Pulmonary artery endothelial cell (primary cell): Measurements from ENCODE around the gene FTO. TPM values are rescaled to one million over a fixed set of nuclear protein-coding genes. Genes with fewer than 3 reads are reported as not detected.
A peak's percentile ranks its signal among the peaks of the same experiment; 100 is the strongest.
"Not testable (repeated sequence)": the region's sequence is repeated elsewhere in the genome, so short reads cannot be mapped to it uniquely, and the experiment has no call there.

Experiments used
- DNase-seq: peaks from one replicate; pipeline ENCODE4 v3.0.0-alpha.2; 2011; ENCODE audit warnings: low read depth, low spot score
- total RNA-seq: library from RNA; depleted of rRNA; stranded (reverse); fragments of >200 nt; gene quantifications from 2 replicates; pipeline ENCODE4 v1.2.3, GENCODE V29; 2014

Gene FTO
- total RNA-seq, 1 donor from 2014 or later = 57.4 TPM

GRCh38 chr16:53821957-53822625 is 118.1 kb downstream of the FTO start:
- DNase-seq = no peak

DNA sequence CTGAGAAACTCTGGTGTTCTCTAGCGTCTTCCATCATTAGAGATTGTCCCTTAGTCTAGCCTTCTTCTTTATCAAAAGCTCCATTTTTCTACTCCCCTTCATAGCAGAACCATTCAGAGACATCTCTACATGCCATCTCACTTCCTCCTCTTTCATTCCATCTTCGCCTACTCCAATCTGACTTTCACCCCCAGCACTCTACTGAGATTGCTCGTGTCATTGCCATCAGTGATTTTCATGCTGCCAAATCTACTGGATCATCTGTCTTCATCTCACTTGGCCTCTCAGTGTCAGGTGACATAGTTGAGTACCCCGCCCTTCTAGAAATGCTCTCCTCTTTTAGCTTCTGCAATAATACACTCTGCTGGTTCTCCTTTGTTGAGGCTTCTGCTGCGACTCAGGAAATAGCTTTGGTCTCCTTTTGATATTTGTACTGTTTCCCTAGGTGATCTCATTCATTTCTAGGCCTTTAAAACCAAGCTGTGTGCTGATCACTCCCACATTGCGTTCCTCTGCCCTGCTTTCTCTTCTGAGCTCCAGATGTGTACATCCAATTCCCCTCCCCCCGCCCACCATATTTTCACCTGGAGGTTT is 119.1 kb downstream of the FTO start:
- peak; percentile 40 for DNase-seq

DNA sequence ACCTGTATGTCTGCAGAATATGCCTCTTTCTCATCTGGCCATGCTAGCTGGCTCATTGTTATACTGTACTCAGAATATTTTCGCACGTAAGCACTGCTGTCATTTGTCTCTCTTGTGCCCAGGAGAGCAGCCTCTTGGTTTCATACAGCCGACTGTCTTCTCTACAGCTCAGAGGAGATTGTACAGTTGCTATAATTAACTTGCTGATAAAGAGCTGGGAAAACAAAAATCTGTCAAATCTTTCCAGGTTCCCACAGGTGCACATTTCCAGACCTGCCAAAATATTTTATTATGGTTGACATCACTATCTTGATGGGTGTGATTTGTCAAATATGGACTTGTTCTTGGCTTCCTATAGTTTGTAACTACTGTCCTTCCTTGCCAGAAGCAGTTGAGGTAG is 122.7 kb downstream of the FTO start:
- DNase-seq = no peak

DNA sequence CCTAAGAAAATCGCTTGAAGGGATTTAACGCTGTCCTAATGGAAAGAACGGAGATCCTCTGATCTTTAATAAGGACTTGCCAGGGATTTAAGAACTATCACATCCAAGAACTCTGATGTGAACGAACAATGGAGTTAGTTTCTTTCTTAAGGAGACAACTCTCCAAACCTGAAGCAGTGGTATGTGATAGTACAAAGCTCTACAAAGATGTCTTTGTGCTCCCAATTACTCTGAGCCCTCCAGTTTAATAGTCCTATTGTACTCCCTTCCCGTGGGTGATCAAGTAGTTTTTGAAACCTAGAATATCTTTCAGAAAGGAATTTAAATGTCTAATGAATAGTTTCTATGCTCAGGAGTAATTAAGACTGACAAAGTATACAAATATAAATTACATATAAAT is 123.8 kb downstream of the FTO start:
- DNase-seq = no peak

DNA sequence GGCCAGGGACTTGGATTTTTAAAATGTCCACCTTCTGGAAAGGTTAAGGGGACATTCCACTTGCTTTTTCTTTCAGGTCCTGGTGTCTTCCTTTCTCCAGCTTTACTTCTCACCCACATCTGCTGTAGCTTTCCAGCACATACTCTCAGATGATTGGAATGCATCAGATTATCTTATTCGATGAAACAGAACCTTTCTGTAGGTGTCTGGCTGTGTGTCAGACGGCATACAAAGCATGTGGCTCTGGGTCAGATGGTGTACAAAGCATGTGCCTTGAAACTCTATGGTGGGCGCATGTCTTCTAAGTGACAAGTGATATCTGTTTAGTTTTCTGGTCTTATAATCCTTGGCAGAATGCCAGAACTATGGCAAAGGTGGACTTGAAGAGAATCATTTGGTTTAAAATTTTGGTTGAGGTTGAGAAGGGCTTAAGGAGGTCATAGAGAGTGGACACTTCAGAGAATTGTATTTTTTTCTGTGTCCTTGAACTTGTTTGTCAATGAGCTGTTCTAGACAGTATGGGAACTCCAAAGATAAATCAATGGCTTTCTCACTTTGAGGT is 125.3 kb downstream of the FTO start:
- DNase-seq = no peak

DNA sequence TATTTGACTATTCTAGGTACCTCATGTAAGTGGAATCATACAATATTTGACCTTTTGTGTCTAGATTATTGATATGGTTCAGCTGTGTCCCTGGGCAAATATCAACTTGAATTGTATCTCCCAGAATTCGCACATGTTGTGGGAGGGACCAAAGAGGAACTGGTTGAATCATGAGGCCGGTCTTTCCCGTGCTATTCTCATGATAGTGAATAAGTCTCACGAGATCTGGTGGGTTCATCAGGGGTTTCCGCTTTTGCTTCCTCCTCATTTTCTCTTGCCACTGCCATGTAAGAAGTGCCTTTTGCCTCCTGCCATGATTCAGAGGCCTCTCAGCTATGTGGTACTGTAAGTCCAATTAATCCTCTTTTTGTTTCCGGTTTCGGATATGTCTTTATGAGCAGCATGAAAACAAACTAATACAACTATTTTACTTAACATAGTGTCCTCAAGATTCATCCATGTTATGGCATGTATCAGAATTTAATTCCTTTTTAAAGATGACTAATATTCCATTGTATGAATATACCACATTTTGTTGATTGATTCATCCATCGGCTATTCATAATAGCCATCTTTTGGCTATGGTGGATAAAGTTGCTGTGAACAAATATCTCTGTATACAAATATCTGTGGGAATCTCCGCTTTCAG is 129.1 kb downstream of the FTO start:
- DNase-seq = no peak

DNA sequence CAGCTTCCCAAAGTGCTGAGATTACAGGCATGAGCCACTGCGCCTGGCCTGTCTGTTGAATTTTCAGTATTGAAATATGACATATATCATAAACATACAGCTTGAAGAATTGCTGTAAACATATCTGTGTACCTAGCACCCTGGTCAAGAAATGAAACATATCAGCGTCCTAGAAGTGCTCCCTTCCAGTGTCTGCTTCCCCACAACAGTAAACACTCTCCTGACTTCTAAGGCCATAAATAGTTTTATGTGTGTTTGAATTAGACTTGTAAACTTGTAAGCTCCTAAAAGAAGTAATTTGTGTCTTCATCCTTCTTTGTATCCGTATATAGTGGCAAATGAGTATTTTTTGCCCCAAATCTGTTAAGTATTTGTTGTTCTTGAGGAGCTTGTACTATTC is 132.2 kb downstream of the FTO start:
- DNase-seq = no peak

GRCh38 chr16:53836680-53837079 is 132.7 kb downstream of the FTO start:
- DNase-seq = no peak

- DNase-seq = no peak
These were observed 133.5 kb downstream of the FTO start for GRCh38 chr16:53837426-53837825.

DNA sequence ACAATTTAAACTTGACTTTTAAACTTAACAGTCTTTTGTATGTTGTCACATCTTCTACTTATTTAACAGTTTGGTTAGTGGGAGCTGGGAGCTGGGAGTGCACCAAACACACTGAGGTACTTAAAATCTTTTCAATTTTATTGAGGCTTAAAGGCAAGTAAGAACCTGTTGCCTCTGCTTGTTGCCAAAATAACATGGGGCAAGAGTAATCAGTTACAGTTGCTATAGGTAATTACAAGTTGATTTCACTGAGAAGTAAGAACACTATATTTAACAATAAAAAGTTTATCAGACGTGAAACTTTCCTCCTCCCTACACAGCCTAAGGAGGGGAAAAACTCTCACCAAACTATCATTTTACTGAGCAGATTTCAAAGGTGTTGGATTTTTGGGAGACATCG is 135.2 kb downstream of the FTO start:
- no peak for DNase-seq

GRCh38 chr16:53840456-53840855 is 136.5 kb downstream of the FTO start:
- DNase-seq = no peak

DNA sequence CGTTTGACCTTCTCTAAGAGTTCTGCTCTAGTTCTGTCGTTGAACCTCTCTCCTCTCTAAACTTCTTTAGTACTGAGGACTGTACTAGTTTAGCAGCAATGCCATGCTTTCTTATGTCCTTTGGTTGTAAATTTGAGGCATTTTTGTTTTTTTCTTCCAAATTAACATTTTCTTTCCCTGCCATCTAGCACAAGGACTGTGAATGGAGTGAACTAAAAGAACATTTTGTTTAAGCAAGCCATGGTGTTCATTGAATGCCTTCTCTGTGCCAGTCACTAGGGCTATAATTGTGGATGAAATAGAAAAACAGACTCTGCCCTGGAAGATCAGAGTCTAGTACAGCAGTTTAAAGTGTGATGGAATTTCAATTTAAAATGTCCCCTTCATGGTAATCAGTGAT is 137.9 kb downstream of the FTO start:
- no peak for DNase-seq

- DNase-seq = no peak
These were observed 139.1 kb downstream of the FTO start for GRCh38 chr16:53843084-53843483.

DNA sequence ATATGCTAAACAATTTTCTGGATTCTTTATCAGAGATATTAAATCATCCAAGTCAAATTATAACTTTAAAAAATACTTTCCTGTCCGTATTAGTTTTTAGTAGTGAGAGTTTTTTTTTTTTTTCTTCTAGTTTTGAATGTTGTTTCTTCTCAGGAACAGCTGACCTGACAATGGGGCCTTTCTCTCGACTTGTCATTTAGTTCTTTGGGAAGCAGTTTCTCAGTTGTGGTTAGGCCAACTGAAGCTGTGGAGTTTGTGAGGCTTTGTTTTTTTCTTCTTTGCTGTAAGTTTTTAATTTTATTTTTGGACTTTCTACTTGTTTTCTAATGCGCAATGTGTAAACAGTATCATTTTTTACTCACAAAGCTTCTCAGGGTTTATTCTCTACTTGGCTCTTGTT is 140.8 kb downstream of the FTO start:
- no peak for DNase-seq

GRCh38 chr16:53846549-53846948 is 142.6 kb downstream of the FTO start:
- not testable (repeated sequence) for DNase-seq

DNA sequence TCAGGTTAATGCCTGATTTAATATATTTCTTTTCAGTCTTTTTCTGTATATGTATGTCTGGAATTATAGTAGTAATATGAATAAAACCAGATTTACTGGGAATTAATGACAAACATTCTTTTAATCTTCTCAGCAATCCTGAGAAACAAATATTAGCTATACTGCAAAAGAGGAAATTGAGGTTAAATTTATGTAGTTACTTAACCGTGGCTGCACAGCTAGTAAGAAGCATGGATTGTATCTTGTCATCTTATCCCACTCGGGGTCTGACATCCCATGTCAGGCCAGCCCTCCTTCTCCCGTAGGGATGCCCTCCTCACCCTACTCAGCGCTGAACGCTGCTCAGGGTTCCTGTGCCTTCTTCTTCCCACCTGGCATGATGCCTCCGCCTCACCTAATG is 143.0 kb downstream of the FTO start:
- no peak for DNase-seq

DNA sequence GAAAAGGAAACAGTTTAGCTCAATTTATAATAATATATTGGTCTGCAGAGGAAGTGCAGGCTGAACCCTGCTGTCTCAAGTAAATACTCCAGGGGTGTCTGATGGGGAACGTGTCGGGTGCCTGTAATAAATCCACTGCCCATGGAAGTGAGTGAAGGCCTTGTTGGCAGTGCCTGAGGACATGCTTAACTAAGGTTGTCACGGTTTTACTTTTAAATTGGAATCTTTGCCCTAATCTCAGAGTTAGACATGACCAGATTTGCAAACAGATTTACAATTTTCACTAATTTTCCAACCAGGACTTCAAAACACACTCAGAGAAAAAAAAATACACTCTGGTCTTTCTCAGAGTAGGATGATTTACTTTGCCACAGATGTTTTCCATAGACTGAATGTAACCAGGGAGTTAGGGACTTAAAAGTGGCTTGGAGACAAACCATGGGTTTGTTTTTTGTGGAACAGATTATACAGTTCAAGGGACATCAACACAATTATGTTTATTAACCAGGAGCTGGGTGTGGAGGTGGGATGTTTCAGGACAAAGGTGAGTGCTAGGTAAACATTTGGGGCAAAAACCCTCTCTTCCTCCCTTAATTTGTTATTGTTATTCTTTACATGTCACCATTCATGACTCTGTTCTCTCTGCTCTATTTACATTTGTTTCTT is 144.5 kb downstream of the FTO start:
- no peak for DNase-seq

- DNase-seq = no peak
These were observed 145.0 kb downstream of the FTO start for GRCh38 chr16:53848950-53849349.

DNA sequence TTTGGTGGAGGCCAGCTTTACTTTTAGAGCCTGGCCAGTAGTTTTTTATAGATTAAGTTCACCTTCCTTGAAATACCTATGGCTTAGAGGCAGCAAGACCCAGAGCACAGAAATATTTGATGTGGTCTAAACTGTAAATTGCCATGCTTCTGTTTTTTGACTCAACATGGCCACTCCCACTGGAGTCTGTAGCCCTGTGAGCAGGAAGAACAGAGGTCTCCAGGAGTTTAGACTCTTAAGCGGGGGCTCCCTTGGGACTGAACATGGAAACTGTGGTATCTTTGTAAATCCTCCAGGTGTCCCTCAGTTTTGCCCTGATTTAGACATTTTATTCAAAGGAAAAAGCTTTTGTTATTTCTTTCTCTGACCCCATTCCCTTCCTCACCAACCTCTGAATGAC is 145.6 kb downstream of the FTO start:
- DNase-seq = no peak

GRCh38 chr16:53849994-53850393 is 146.0 kb downstream of the FTO start:
- no peak for DNase-seq

DNA sequence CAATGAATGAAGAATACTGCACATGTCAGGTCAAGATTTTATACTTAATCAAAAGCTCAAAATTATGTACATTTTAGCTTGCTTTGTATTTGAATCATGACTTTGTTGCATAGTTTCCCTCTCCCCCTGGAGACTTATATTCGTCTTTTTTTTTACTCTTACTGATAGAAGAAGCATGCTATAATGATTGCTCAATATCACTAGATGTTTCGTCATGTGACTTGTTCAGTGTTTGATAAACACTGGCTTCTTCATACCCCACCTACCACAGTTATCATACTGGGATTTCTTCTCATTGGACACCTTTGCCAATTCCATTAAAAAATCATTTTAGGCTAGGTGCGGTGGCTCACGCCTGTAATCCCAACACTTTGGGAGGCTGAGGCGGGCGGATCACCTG is 148.7 kb downstream of the FTO start:
- no peak for DNase-seq

DNA sequence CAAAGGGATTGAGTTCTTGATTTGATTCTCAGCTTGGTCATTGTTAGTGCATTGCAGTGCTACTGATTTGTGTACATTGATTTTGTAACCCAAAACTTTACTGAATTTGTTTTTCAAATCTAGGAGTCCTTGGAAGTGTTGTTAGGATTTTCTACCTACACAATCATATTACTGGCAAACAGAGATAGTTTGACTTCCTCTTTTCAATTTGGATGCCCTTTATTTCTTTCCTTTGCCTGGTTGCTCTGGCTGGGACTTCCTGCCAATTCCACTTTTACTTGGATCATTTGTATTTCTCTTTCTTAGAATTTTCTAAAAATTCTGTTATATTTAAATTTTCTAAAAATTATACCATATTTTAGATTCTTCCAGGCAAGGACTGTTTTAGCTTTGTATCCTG is 151.1 kb downstream of the FTO start:
- no peak for DNase-seq
